SIG-M5 (cell line): ENCODE results near the gene NOL3.
"Not testable (repeated sequence)": the region's sequence is repeated elsewhere in the genome, so short reads cannot be mapped to it uniquely, and the experiment has no call there.

ENCODE experiments used
- DNase-seq: peaks from one replicate; lab custom pipeline; 2025; lab: John Stamatoyannopoulos, UW

Gene NOL3

GRCh38 chr16:67170168-67170948 lies at the start of gene NOL3:
NOL3 (plus strand) TSS chr16:67170538.
- no peak for DNase-seq

DNA sequence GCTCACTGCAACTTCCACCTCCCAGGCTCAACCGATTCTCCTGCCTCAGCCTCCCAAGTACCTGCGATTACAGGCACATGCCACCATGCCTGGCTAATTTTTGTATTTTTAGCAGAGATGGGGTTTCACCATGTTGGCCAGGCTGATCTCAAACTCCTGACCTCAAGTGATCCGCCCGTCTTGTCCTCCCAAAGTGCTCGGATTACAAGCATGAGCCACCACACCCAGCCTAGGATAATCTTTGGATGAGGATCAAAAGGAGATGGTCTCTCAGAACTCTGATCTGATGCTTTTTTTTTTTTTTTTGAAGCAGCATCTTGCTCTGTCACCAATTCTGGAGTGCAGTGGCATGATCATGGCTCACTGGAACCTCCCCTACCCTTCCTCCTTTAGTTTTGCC lies 47.5 kb upstream of the NOL3 start:
- not testable (repeated sequence) for DNase-seq

GRCh38 chr16:67128417-67128816 lies 41.9 kb upstream of the NOL3 start:
- DNase-seq: no peak

- no peak for DNase-seq
These were observed 41.5 kb upstream of the NOL3 start for GRCh38 chr16:67128887-67129286.

GRCh38 chr16:67129422-67129821 lies 40.9 kb upstream of the NOL3 start:
- DNase-seq: no peak

- no peak for DNase-seq
These were observed 32.7 kb upstream of the NOL3 start for GRCh38 chr16:67137605-67138004.

DNA sequence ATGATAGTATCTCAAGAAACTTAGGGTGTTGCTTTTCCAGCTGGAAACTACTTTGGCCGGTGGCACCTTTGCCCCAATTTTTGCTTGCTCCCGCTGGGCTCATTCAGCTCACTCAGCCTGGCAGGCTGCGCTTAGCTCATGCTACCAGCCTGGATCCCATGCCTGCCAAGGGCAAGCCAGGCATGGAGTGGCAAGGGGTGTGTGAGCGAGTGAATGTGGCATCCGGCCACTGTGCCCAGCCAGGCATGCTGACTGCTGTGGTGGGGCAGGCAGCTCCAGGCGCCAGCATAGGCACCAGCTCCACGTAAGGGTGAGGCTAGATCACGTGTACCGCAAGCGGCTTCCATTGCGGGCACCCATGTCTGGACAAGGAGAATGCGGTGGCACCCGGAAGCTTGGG lies 28.9 kb upstream of the NOL3 start:
- DNase-seq: no peak

DNA sequence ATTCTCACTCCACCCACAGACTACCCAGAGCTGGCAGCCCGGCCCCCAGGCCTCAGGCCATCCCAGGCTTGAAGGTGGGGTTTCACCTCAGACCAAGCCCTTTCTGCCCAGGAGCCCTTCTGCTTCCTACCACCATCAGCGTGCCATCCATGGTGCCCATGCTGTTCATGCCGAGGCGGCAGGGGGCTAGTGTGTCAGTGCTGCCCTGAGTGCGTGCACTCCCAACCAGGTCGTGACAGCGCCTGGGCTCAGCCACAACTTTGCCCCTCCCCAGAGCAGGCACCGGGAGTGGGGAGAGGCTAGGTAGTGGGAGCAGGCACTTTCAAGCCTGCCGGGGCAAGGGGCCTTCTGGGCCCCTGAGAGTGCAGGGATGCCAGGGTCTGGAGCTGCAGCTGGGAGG lies 28.0 kb upstream of the NOL3 start:
- no peak for DNase-seq

- DNase-seq: no peak
These were observed 25.4 kb upstream of the NOL3 start for GRCh38 chr16:67144943-67145342.

DNA sequence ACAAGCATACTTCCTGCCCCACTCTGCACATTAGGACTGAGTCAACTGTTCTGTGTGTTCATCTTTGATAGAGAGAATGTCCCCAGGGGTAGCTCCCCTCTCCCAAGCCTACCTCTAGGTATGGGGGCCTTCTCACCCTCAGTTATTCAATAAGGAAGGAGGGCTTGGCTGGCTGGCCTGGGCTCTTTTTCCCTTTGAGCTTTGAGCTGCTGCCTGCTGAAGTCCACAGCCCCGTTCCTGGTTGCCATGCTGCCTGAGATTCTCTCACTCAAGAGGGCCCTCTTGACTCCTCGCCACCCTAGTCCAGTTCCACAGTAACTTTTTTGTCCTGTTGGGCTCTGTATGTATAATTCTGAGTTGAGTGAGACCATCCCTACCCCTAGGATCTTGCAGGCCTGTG lies 24.6 kb upstream of the NOL3 start:
- DNase-seq: no peak

DNA sequence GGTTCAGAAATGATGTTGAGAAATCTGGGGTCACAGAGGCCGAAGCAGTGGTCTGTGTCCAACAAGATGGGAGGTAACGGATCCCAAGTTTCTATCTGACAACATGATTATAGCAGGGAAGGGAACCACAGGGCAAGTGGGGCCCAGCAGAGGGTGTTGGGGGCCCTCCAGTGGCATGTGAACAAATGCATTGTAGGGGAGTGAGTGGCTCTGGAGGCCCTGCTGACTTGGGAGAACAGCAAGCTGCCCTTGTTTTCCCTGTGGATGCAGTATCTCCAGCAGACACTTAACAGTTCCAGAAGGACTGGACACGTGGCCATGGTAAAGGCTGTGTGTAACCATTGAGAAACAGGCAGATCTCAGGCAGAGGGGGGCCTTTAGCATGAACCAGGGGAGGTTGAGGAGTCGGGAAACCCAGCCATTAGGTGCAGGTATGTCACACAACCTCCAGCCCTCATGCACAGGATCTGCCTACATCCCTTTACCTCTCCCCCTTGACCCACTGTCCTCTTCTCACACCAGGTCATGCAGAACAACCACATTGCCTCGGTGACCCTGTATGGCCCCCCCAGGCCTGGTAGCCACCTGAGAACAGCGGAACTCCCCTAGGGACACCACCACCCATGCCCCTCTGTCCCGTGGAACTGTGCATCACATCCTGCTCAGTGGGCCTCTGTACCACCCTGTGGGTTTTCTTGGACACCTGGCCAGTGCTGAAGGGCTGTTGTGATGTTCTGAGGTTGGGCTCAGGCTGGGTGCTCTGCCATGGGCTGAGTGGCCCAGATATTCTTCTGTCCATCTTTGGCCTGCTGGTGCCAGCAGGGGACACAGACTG lies 23.6 kb upstream of the NOL3 start:
- no peak for DNase-seq

DNA sequence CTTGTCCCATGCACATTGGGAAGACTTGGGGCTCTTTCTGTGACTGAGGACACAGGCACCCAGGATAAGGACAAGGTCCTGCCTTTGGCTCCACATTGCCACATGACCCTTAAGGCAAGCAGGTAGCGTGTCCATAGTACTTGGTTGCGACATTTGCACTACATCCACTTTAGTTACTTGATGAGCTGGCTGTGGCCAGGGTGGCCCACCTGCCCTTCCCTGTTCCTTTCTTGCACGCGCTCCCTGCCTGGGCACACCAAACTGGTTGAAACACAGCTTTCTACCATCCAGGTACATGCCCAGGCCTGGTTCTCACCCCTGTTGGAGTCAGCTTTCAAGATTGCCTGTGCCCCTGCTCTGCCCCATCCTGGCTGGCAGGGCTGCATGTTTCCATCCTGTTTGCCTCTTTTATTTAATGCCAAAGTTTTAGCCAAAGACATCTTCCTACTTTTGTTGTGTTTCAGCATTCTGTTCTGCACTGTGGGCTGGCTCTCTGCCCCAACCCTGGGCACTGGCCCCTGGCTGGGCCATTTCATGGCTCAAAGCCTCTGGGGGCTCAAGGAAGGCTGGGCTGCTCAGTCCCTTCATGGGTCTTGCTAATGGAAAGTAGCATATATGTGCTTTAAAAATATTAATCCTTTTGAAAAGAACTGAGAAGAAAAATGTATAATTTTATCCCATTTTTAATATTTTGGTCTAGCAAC lies 22.7 kb upstream of the NOL3 start:
- no peak for DNase-seq

DNA sequence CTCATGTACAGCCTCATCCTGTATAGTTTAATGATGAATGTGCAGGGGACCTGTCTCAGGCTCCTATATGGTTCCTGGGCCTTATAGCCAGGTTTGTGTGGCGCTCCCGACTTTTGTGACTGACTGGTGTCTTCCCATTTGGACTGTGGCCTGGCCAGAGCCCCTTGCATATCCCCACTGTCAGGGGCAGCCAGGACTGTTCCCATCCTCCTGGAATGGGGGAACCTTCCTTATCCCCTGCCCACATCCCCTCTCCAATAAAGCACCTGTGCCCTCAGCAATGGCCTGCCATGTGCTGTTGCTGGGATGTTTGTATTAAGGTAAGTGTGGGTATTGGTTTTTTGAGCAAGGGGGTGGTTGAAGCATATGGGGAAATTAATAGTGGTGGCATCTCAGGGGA lies 22.1 kb upstream of the NOL3 start:
- no peak for DNase-seq

DNA sequence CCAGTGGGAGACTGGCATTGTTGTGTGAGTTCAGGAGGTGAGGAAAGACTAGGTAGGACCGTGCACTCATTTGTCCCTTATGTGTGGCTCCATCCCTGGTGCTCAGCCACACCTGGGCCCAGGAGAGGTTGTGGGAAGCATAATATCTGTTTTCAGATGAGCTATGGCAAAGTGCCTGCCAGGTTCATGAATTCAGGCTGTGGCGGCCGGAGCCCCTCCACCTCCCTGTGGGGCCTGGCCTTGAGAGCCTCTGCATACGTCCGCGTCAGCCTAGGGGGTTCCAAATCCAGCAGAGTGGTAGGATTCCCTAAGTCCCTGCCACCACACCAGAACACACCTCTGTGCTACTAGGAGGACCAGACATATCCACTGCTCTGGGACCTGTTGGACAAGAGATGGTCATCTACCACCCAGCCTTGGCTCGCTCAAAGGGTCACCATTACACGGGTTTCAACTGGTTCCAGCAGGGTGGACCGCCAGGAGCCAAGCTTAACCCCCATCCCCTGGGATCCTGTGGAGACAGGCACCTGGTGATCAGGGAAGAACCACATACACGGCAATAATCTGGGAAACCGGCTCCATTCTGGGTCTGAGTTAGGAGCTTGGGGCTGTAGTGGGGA lies 21.6 kb upstream of the NOL3 start:
- no peak for DNase-seq

- no peak for DNase-seq
These were observed 20.9 kb upstream of the NOL3 start for GRCh38 chr16:67149276-67150046.

GRCh38 chr16:67150047-67150832 lies 20.1 kb upstream of the NOL3 start:
- DNase-seq: no peak

DNA sequence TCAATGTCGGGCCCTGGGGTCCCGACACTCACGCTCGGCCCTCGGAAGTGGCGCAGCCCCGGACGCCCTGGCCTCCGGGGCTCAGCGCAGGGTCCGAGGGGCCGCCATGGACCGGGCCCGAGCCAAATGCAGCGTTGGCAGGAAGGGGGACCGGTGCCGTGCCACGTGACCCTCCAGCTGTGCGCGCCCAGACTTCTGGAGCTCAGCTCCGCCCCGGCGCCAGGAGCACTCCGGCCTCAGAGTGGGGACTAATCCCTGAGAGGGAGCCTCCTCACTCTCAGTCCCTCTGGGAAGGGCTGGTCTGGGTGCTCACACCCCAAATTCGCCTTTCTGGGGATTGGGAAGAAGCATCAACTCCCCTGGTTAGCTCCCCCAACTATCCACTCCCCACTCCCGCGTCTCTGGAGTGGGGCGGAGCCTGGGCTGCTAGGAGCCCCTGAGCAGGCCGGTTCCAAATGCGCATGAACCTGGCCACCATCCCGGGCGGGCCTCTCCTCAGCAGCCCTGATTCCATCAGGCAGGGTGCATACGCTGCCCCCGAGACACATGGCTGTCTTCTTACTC lies 19.4 kb upstream of the NOL3 start, which contains the start of gene B3GNT9:
Gene B3GNT9 (minus strand): TSS at position 166 of the 564 bp plus-strand sequence. CDS start 513 bp downstream, outside the sequence.
- DNase-seq: no peak

- DNase-seq: no peak
These were observed 18.8 kb upstream of the NOL3 start for GRCh38 chr16:67151431-67152097.

- no peak for DNase-seq
These were observed 15.6 kb upstream of the NOL3 start for GRCh38 chr16:67154578-67155294.
